Progenitor cell of endocrine pancreas (in vitro differentiated cells): Measurements from ENCODE around the gene CNR1. TPM values are rescaled to one million over a fixed set of nuclear protein-coding genes. Genes with fewer than 3 reads are reported as not detected.

Source experiments
- DNase-seq: peaks from one replicate; pipeline ENCODE4 v3.0.0; 2021; ENCODE audit warnings: low spot score; ENCODE audit not compliant: unreplicated experiment
- H3K27ac Mint-ChIP-seq: 2 replicates; pipeline ENCODE4 v1.8.0; 2021; ENCODE audit warnings: mild to moderate bottlenecking, moderate library complexity, mixed read lengths
- H3K27me3 Mint-ChIP-seq: 2 replicates; pipeline ENCODE4 v1.8.0; 2021; ENCODE audit warnings: mixed read lengths
- H3K36me3 Mint-ChIP-seq: 2 replicates; pipeline ENCODE4 v1.8.0; 2022; ENCODE audit warnings: mixed read lengths; ENCODE audit not compliant: insufficient read depth
- H3K4me1 Mint-ChIP-seq: 2 replicates; pipeline ENCODE4 v1.8.0; 2021; ENCODE audit warnings: low read depth, mixed read lengths
- H3K4me3 Mint-ChIP-seq: 2 replicates; pipeline ENCODE4 v1.8.0; 2021; ENCODE audit warnings: low read depth, mild to moderate bottlenecking, moderate library complexity, mixed read lengths
- H3K9me3 Mint-ChIP-seq: 2 replicates; pipeline ENCODE4 v1.8.0; 2021; ENCODE audit warnings: low read depth, mixed read lengths
- CTCF ChIP-seq: fragments of 200-600 bp; sonication (generic); IDR thresholded peaks from one replicate; pipeline ENCODE4 v1.5.0; 2021; ENCODE audit warnings: antibody characterized with exemption, mild to moderate bottlenecking; ENCODE audit not compliant: unreplicated experiment
- total RNA-seq: library from RNA; stranded (reverse); gene quantifications from 2 replicates; pipeline ENCODE4 v1.2.1, GENCODE V29; 2021

The CNR1 gene
- total RNA-seq, 1 donor from 2014 or later, result 26.2 TPM

DNA sequence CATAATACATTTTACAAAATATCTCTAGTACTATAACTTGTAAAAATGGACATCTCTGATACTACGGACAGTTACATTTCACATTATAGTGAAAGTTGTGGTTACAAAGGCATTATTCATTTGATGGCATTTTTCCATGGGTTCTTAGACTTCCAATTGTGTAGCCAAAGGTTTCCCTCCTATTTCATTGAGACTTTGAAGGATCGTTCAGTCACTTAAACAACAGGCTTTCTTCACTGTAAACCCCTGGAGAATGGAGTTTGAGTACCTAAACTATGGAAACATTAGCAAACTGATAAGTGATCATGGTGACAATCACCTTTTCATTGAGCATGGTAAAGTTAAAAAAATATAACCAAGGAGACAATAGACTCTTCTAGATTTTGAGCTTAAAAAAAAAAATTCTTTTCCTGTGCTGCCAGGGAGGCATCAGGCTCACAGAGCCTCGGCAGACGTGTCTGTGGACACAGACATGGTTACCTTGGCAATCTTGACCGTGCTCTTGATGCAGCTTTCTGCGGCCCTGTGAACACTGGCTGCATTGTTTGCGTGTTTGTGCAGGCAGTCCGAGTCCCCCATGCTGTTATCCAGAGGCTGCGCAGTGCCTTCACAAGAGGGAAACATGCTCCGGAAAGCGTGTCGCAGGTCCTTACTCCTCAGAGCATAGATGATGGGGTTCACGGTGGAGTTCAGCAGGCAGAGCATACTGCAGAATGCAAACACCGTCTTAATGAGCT is 22.6 kb downstream of the CNR1 start:
- no peak overlapping the region for H3K27ac Mint-ChIP-seq
- TF ChIP-seq CTCF, result no peak
- no peaks in the 10 kb centered on the region for H3K9me3 Mint-ChIP-seq
- H3K4me1 Mint-ChIP-seq, result peaks cover 3% of the 10 kb centered on the region
- peaks cover 17% of the 10 kb centered on the region for H3K36me3 Mint-ChIP-seq
- no peak for DNase-seq
- H3K4me3 Mint-ChIP-seq, result no peak overlapping the region
- no peaks in the 10 kb centered on the region for H3K27me3 Mint-ChIP-seq

GRCh38 chr6:88142297-88142668 is 23.9 kb downstream of the CNR1 start:
- Mint-ChIP-seq H3K4me1 (peaks cover 7% of the 10 kb centered on the region), H3K36me3 (peaks cover 17% of the 10 kb centered on the region), H3K9me3 (no peaks in the 10 kb centered on the region), H3K27me3 (no peaks in the 10 kb centered on the region), H3K4me3 (no peak overlapping the region), H3K27ac (no peak overlapping the region)
- TF ChIP-seq CTCF, result no peak
- DNase-seq, result no peak

- H3K27me3 Mint-ChIP-seq, result no peaks in the 10 kb centered on the region
- no peak overlapping the region for H3K27ac Mint-ChIP-seq
- H3K4me3 Mint-ChIP-seq, result no peak overlapping the region
- no peak for DNase-seq
- TF ChIP-seq CTCF, result no peak
- H3K4me1 Mint-ChIP-seq, result peaks cover 7% of the 10 kb centered on the region
- peaks cover 17% of the 10 kb centered on the region for H3K36me3 Mint-ChIP-seq
- no peaks in the 10 kb centered on the region for H3K9me3 Mint-ChIP-seq
Observed at GRCh38 chr6:88141561-88142296, 24.4 kb downstream of the CNR1 start.

GRCh38 chr6:88137915-88138314 is 28.2 kb downstream of the CNR1 start:
- no peak for DNase-seq
- Mint-ChIP-seq H3K36me3 (no peaks in the 10 kb centered on the region), H3K27me3 (no peaks in the 10 kb centered on the region), H3K4me3 (no peak overlapping the region), H3K4me1 (peaks cover 4% of the 10 kb centered on the region), H3K9me3 (no peaks in the 10 kb centered on the region), H3K27ac (no peak overlapping the region)
- no peak for TF ChIP-seq CTCF

DNA sequence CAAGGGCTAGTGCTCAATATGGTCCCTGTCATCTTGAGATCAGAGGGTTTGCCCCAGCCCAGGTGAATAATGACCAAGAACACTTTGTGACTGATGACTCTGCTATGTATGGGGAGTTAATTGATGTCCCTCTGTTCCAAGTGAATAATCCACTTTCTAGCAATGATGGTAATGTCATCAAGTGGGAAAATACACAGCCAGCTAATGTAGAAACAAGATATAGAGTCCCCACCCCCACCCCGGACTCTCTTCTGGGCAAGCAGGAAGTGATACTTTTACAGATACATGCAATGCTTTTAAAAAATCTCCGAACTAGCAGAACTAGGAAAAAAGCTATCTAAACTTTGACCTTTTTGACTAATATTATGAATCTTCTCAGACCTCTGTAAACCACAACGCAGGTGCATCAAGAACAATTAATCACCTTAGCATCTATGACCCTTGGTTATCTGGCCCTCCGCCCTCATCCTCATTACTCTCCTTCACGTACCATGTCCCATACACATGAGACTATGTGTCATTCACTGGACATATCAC is 30.5 kb downstream of the CNR1 start:
- Mint-ChIP-seq H3K4me1 (peaks cover 4% of the 10 kb centered on the region), H3K27me3 (no peaks in the 10 kb centered on the region), H3K27ac (no peak overlapping the region), H3K4me3 (no peak overlapping the region), H3K36me3 (no peaks in the 10 kb centered on the region), H3K9me3 (no peaks in the 10 kb centered on the region)
- no peak for TF ChIP-seq CTCF
- DNase-seq, result no peak
